ENCODE results near the gene GIMAP7.
"Not testable (repeated sequence)": the region's sequence is repeated elsewhere in the genome, so short reads cannot be mapped to it uniquely, and the experiment has no call there.

Gene GIMAP7

GRCh38 chr7:150515248-150516147 is 826 bp downstream of the GIMAP7 start:
- FAIRE-seq, result no peak

GRCh38 chr7:150516956-150517745 is 2.5 kb downstream of the GIMAP7 start:
- no peak for FAIRE-seq

GRCh38 chr7:150519310-150519709 is 4.6 kb downstream of the GIMAP7 start:
- no peak for FAIRE-seq

- no peak for FAIRE-seq
Measured at GRCh38 chr7:150520145-150520544, 5.5 kb downstream of the GIMAP7 start.

GRCh38 chr7:150522931-150523330 is 8.3 kb downstream of the GIMAP7 start:
- FAIRE-seq, result not testable (repeated sequence)

GRCh38 chr7:150524018-150524417 is 9.3 kb downstream of the GIMAP7 start:
- FAIRE-seq, result no peak

- FAIRE-seq, result no peak
Measured at GRCh38 chr7:150531704-150532103, 17.0 kb downstream of the GIMAP7 start.

- no peak for FAIRE-seq
Measured at GRCh38 chr7:150538259-150538658, 23.6 kb downstream of the GIMAP7 start.

- no peak for FAIRE-seq
Measured at GRCh38 chr7:150553163-150553562, 38.5 kb downstream of the GIMAP7 start.

- FAIRE-seq, result no peak
Measured at GRCh38 chr7:150556521-150557138, 42.0 kb downstream of the GIMAP7 start.

GRCh38 chr7:150560486-150560885 is 45.8 kb downstream of the GIMAP7 start:
- FAIRE-seq, result no peak

- no peak for FAIRE-seq
Measured at GRCh38 chr7:150562919-150563318, 48.2 kb downstream of the GIMAP7 start.

- no peak for FAIRE-seq
Measured at GRCh38 chr7:150564006-150564405, 49.3 kb downstream of the GIMAP7 start.

- no peak for FAIRE-seq
Measured at GRCh38 chr7:150564566-150564965, 49.9 kb downstream of the GIMAP7 start.

GRCh38 chr7:150565239-150565638 is 50.6 kb downstream of the GIMAP7 start:
- FAIRE-seq, result no peak

GRCh38 chr7:150566123-150566522 is 51.5 kb downstream of the GIMAP7 start:
- FAIRE-seq, result no peak

- no peak for FAIRE-seq
Measured at GRCh38 chr7:150566572-150566971, 51.9 kb downstream of the GIMAP7 start.

- FAIRE-seq, result no peak
Measured at GRCh38 chr7:150567169-150567568, 52.5 kb downstream of the GIMAP7 start, which contains the start of gene GIMAP4. TSS of gene GIMAP4 (plus strand) at chr7:150567390. CDS start at chr7:150569902, 2,512 bp downstream.

GRCh38 chr7:150567871-150568301 is 53.2 kb downstream of the GIMAP7 start:
- no peak for FAIRE-seq

- no peak for FAIRE-seq
Measured at GRCh38 chr7:150568714-150569113, 54.0 kb downstream of the GIMAP7 start.

GRCh38 chr7:150569245-150569955 is 54.7 kb downstream of the GIMAP7 start:
- FAIRE-seq, result no peak
